SU-DHL-6 (cell line): ENCODE measurements around the gene TLR8.

Experiments
- H2AFZ ChIP-seq: fragments of 200-600 bp; sonication (generic); 2 replicates; pipeline ENCODE4 v1.6.1; 2014; ENCODE audit warnings: low read depth, mild to moderate bottlenecking, moderate library complexity, mixed read lengths, antibody characterized with exemption, low read length; ENCODE audit not compliant: severe bottlenecking
- H3F3A ChIP-seq: fragments of 200-600 bp; shearing (Covaris generic); 2 replicates; pipeline ENCODE4 v1.6.0; 2016; ENCODE audit warnings: antibody characterized with exemption, mild to moderate bottlenecking; ENCODE audit not compliant: insufficient read depth
- H3K27ac ChIP-seq: fragments of 200-600 bp; sonication (generic); 2 replicates; pipeline ENCODE4 v1.5.1; 2016; ENCODE audit warnings: low read depth, mild to moderate bottlenecking, low read length, moderate library complexity, mixed read lengths
- H3K27me3 ChIP-seq: fragments of 200-600 bp; sonication (generic), shearing (Covaris generic); 2 replicates; pipeline ENCODE4 v1.6.0; 2014; ENCODE audit warnings: mild to moderate bottlenecking, low read length
- H3K36me3 ChIP-seq: fragments of 200-600 bp; sonication (generic); 2 replicates; pipeline ENCODE4 v1.6.1; 2014; ENCODE audit warnings: mild to moderate bottlenecking, low read length, mixed read lengths
- H3K4me2 ChIP-seq: fragments of 300-600, 200-600 bp; shearing (Covaris generic), sonication (generic); 2 replicates; pipeline ENCODE4 v1.6.0; 2014; ENCODE audit warnings: low read length, low read depth, mild to moderate bottlenecking; ENCODE audit not compliant: poor library complexity, severe bottlenecking
- H3K4me3 ChIP-seq: fragments of 200-600 bp; sonication (generic); 2 replicates; pipeline ENCODE4 v1.5.1; 2014; ENCODE audit warnings: antibody characterized with exemption, low read length, mild to moderate bottlenecking, mixed read lengths; ENCODE audit not compliant: insufficient read depth, poor library complexity, severe bottlenecking
- H3K79me2 ChIP-seq: fragments of 200-600 bp; sonication (generic); 2 replicates; pipeline ENCODE4 v1.6.1; 2014; ENCODE audit warnings: mild to moderate bottlenecking, low read length, moderate library complexity; ENCODE audit not compliant: insufficient read depth
- H3K9ac ChIP-seq: fragments of 200-600 bp; sonication (generic); 2 replicates; pipeline ENCODE4 v1.7.0; 2014; ENCODE audit warnings: mild to moderate bottlenecking, low read length
- H3K9me2 ChIP-seq: fragments of 200-600 bp; sonication (generic); replicated peaks from 2 replicates; pipeline ENCODE4 v1.6.1; 2014; ENCODE audit warnings: low read length; ENCODE audit not compliant: insufficient read depth
- H3K9me3 ChIP-seq: fragments of 200-600 bp; sonication (generic); 2 replicates; pipeline ENCODE4 v1.6.1; 2014; ENCODE audit warnings: low read length, mixed read lengths; ENCODE audit not compliant: insufficient read depth
- H4K20me1 ChIP-seq: fragments of 200-600 bp; sonication (generic); 2 replicates; pipeline ENCODE4 v1.6.1; 2014; ENCODE audit warnings: low read depth, mild to moderate bottlenecking, antibody characterized with exemption, low read length, moderate library complexity, mixed read lengths
- CTCF ChIP-seq: fragments of 200-600 bp; sonication (generic); IDR thresholded peaks from one replicate; pipeline ENCODE4 v1.5.1; 2017; ENCODE audit warnings: antibody characterized with exemption, mild to moderate bottlenecking, low read length, moderate library complexity; ENCODE audit not compliant: insufficient read depth, poor library complexity, severe bottlenecking
- EZH2phosphoT487 ChIP-seq: fragments of 200-600 bp; sonication (generic), shearing (Covaris generic); conservative IDR thresholded peaks from 2 replicates; pipeline ENCODE4 v1.6.1; 2018; ENCODE audit warnings: mild to moderate bottlenecking, antibody characterized with exemption, low read length, moderate library complexity, mixed read lengths

TLR8 gene

GRCh38 chrX:12887767-12888166 is 18.7 kb upstream of the TLR8 start:
- H3K4me3 ChIP-seq: no peak overlapping the region
- H3F3A ChIP-seq: peaks cover 7% of the 10 kb centered on the region; the same call in 1 of the 2 replicates
- H3K9ac ChIP-seq: no peak overlapping the region
- H3K27ac ChIP-seq: no peak overlapping the region
- no peak overlapping the region for H3K4me2 ChIP-seq
- no peaks in the 10 kb centered on the region for H3K79me2 ChIP-seq
- H4K20me1 ChIP-seq: no peaks in the 10 kb centered on the region
- no peak overlapping the region for H2AFZ ChIP-seq
- TF ChIP-seq CTCF (no peak), EZH2phosphoT487 (no peak)
- H3K36me3 ChIP-seq: no peaks in the 10 kb centered on the region
- no peaks in the 10 kb centered on the region for H3K9me2 ChIP-seq
- no peaks in the 10 kb centered on the region for H3K9me3 ChIP-seq
- H3K27me3 ChIP-seq: no peaks in the 10 kb centered on the region

GRCh38 chrX:12890467-12890866 is 16.0 kb upstream of the TLR8 start:
- no peaks in the 10 kb centered on the region for H3K9me2 ChIP-seq
- H4K20me1 ChIP-seq: no peaks in the 10 kb centered on the region
- no peaks in the 10 kb centered on the region for H3K27me3 ChIP-seq
- H3K9me3 ChIP-seq: no peaks in the 10 kb centered on the region
- no peaks in the 10 kb centered on the region for H3K79me2 ChIP-seq
- no peak overlapping the region for H2AFZ ChIP-seq
- peak overlapping the region; percentile 92 for H3K27ac ChIP-seq
- TF ChIP-seq CTCF: no peak
- no peak for TF ChIP-seq EZH2phosphoT487
- peak overlapping the region; percentile 56 for H3K4me2 ChIP-seq
- H3K9ac ChIP-seq: peak overlapping the region; percentile 34
- peaks cover 10% of the 10 kb centered on the region; the same call in 1 of the 2 replicates for H3F3A ChIP-seq
- no peaks in the 10 kb centered on the region for H3K36me3 ChIP-seq
- no peak overlapping the region for H3K4me3 ChIP-seq

- Histone ChIP-seq H3K9me3 (no peaks in the 10 kb centered on the region), H3K79me2 (no peaks in the 10 kb centered on the region), H2AFZ (no peak overlapping the region), H3F3A (peaks cover 10% of the 10 kb centered on the region; the same call in 1 of the 2 replicates), H3K4me3 (peak overlapping the region; percentile 10), H3K27ac (peak overlapping the region; percentile 92), H3K4me2 (peak overlapping the region; percentile 56), H3K27me3 (no peaks in the 10 kb centered on the region), H4K20me1 (no peaks in the 10 kb centered on the region), H3K9ac (peak overlapping the region; percentile 34), H3K9me2 (no peaks in the 10 kb centered on the region), H3K36me3 (no peaks in the 10 kb centered on the region)
- TF ChIP-seq EZH2phosphoT487: no peak
- TF ChIP-seq CTCF: no peak
Measured at GRCh38 chrX:12891171-12891570, 15.2 kb upstream of the TLR8 start.
